ENCODE measurements around the gene MACF1.

GRCh38 chr1:39397487-39397886 is 193.0 kb downstream of the MACF1 start:
- TF ChIP-seq POLR2AphosphoS5 (IDR thresholded peaks at IDR 0.05) (no peak), POLR2A (IDR thresholded peaks at IDR 0.05) (no peak), CTCF (IDR thresholded peaks at IDR 0.05) (no peak)
